Duodenal mucosa (tissue), 2 donors: Measurements from ENCODE around the gene TSFM.
A peak's percentile ranks its signal among the peaks of the same experiment; 100 is the strongest.

ENCODE experiments used
- H3K27ac ChIP-seq: one replicate; pipeline ENCODE4 v1.7.0; 2013; ENCODE audit warnings: low read depth, low read length
- H3K27me3 ChIP-seq, 2 donors: one replicate each; pipeline ENCODE4 v1.7.0; 2013; ENCODE audit warnings: low read length in 2 of 2, control low read depth in 1 of 2; ENCODE audit not compliant: insufficient read depth in 2 of 2, control insufficient read depth in 1 of 2
- H3K36me3 ChIP-seq, 2 donors: one replicate each; pipeline ENCODE4 v1.7.0; 2013; ENCODE audit warnings: low read length in 2 of 2, control low read depth in 1 of 2; ENCODE audit not compliant: insufficient read depth in 2 of 2, control insufficient read depth in 1 of 2
- H3K4me1 ChIP-seq, 2 donors: one replicate each; pipeline ENCODE4 v1.7.0; 2013; ENCODE audit warnings: low read length in 2 of 2, control low read depth in 1 of 2; ENCODE audit not compliant: insufficient read depth in 2 of 2, control insufficient read depth in 1 of 2
- H3K4me3 ChIP-seq, 2 donors: one replicate each; pipeline ENCODE4 v1.7.0; 2013; ENCODE audit warnings: low read length in 2 of 2, low read depth in 1 of 2
- H3K9ac ChIP-seq, 2 donors: one replicate each; pipeline ENCODE4 v1.7.0; 2013; ENCODE audit warnings: low read length in 2 of 2, low read depth in 1 of 2
- H3K9me3 ChIP-seq, 2 donors: one replicate each; pipeline ENCODE4 v1.7.0; 2013; ENCODE audit warnings: low read length in 2 of 2, control low read depth in 1 of 2; ENCODE audit not compliant: control insufficient read depth in 1 of 2

The TSFM gene

DNA sequence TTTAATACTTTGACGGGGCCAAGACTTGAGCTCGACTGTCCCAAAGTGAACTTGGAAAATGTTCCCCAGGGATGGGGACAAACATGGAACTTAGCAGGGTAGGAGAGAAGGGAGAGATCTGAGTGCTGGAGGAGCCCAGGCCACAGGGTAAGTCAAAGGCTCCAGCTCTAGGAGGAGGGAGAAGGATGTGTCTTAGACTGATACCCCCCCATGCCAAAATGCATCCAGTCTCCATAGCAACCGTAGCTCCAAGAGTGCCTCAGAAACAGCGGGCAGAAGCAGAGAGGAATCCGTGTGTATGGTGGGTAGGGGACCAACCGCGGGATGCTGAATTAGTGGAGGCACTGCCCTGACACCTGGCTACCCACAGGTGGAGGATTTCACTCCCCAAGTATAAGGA, 43.2 kb upstream of the TSFM start:
- H3K27ac ChIP-seq: no peak overlapping the region
- peaks cover 42 to 55% of the 10 kb centered on the region in 2 donors for H3K27me3 ChIP-seq
- no peak overlapping the region for H3K9ac ChIP-seq
- H3K4me3 ChIP-seq: no peak overlapping the region
- H3K36me3 ChIP-seq: no peaks in the 10 kb centered on the region
- peaks cover 5 to 29% of the 10 kb centered on the region in 2 donors for H3K4me1 ChIP-seq
- no peaks in the 10 kb centered on the region for H3K9me3 ChIP-seq

DNA sequence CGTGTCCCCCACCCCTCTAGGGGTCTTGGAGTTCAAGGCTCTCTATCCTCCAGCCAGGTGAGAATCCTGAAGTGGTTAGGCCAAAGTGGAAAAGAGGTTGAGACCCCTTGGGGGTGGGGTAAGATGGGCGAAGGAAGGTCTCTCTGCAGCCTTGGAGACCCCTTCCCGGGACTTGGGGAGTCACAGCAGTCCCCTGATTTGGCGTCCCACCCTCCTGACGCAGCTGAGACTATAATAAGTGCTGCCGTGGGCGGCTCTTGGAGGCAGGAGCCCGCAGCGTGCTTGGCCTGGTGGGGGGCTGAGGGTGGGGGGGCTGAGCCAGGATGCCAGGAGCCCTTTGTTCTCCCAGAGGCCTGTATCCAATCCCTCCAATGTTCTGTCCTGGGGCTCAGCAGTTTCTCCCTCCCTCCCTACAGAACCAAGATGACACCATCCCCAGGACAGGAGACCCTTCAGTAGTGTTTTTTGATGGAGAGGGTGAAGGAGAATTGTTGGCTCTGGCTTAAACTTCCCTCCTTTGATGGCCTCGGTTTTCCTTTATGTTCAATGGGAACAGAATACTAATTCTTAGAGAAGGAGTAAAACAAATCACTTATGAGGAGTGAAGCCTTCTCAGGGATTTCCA, 42.6 kb upstream of the TSFM start:
- H3K9ac ChIP-seq: no peak overlapping the region
- no peak overlapping the region for H3K4me3 ChIP-seq
- no peak overlapping the region for H3K27ac ChIP-seq
- peaks cover 5 to 29% of the 10 kb centered on the region in 2 donors for H3K4me1 ChIP-seq
- peaks cover 37 to 50% of the 10 kb centered on the region in 2 donors for H3K27me3 ChIP-seq
- H3K36me3 ChIP-seq: no peaks in the 10 kb centered on the region
- no peaks in the 10 kb centered on the region for H3K9me3 ChIP-seq

DNA sequence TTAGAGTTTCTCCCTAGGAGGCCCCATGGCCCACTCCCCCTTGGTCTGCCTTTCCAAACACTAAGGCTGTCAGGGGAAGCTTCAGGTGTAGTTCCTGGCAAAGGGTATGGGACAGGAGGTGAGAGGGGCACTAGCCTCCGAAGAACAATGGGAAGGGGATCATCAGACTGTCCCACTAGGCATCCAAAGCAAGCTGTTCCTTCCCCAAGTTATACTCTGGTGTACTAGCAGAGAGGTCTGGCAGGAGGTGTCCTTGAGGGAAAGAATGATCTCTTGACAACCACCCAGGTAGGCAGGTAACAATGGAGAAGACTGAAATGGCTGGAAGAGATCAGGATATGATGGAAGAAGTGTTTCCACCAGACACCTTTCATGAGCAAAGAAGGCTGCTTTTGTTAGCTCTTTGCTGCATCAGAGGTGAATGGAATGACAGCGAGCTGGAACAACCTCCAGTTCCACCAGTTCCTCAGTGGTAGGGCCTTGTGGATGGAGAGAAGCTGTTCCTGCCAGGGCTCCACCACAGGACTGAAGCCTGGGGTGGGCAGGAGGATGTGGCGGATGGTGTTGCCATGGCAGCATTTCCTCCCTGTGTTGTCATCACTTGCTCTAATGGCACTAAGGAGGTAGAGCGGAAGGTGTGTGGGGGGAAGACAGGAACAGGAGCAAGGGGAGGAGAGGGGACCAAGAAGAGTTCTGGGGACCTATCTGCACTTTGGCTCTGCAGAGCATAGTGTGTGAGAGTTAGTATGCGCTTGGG, 41.8 kb upstream of the TSFM start:
- no peaks in the 10 kb centered on the region for H3K36me3 ChIP-seq
- peak overlapping the region in 1 of 2 donors; percentile 51 for H3K9ac ChIP-seq

DNA sequence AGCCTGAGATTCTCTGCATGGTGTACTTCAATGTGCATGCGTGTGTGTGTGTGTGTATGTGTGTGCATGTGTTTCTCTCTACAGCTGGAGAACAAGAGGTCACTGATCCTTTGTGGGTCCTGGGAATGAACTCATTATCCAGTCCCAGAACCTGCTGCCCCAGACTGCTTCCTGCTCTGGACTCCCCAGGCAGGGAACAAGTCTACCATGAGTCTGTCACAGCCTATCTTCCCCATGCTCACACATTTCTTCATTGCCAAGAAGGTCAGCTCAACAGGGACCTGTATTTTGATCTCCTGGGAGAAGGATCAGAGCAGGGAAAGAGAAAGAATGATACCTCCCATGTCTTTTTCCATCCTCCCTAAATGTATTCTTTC, 41.2 kb upstream of the TSFM start:
- Histone ChIP-seq H3K4me3 (peak overlapping the region; percentile 51 to 73), H3K4me1 (peaks cover 10 to 36% of the 10 kb centered on the region in 2 donors), H3K9ac (peak overlapping the region in 1 of 2 donors; percentile 57), H3K36me3 (peaks cover 0 to 2% of the 10 kb centered on the region in 2 donors), H3K27ac (no peak overlapping the region), H3K27me3 (peaks cover 25 to 40% of the 10 kb centered on the region in 2 donors), H3K9me3 (no peaks in the 10 kb centered on the region)

More for the DNA sequence above, 41.8 kb upstream of the TSFM start:
- Histone ChIP-seq H3K4me3 (peak overlapping the region; percentile 51 to 73), H3K4me1 (peaks cover 10 to 35% of the 10 kb centered on the region in 2 donors), H3K9me3 (no peaks in the 10 kb centered on the region), H3K27ac (no peak overlapping the region), H3K27me3 (peaks cover 29 to 46% of the 10 kb centered on the region in 2 donors)

DNA sequence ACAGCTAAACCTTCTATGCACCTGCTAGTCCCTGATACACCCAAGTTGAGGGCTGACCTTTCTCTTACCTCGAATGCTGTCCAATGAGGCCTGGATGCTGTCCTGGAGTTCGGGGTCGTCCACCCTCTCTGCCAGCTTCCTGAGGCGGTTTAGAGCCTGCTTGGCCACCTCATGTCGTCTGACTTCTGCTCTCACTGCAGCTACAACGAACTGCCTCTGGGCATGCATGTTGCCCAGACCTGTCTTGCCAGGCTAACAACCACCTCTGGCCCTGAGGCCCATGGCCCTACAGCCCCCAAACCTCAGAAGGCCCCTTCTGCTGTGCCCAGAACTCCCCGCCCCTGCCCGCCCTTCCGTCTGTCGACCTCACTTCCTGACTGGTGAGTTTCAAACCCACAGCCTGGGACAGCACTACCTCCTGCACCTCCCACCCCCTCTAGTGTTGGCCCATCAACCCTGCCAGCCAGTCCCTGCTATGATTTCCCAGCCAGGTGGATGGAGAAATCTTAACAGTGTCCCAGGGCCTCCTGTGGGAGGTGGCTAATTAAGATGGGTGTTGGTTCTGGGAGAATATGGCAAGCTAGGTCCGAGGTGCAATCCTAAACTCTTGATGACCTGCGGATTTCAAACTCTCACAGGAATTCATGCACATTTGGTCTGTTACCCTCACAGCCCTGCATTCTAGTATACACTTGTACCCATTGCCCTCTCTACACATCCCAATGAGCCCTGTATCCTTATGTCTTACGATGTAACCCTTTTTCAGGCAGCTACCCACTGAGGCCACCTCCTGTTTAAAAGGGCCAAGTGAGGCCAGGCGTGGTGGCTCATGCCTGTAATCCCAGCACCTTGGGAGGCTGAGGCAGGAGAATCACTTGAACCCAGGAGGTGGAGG, 40.5 kb upstream of the TSFM start:
- Histone ChIP-seq H3K4me1 (peaks cover 10 to 36% of the 10 kb centered on the region in 2 donors), H3K36me3 (peaks cover 0 to 8% of the 10 kb centered on the region in 2 donors), H3K27me3 (peaks cover 18 to 33% of the 10 kb centered on the region in 2 donors), H3K9me3 (no peaks in the 10 kb centered on the region), H3K4me3 (peak overlapping the region; percentile 51 to 73), H3K9ac (peak overlapping the region in 1 of 2 donors; percentile 57), H3K27ac (no peak overlapping the region)

DNA sequence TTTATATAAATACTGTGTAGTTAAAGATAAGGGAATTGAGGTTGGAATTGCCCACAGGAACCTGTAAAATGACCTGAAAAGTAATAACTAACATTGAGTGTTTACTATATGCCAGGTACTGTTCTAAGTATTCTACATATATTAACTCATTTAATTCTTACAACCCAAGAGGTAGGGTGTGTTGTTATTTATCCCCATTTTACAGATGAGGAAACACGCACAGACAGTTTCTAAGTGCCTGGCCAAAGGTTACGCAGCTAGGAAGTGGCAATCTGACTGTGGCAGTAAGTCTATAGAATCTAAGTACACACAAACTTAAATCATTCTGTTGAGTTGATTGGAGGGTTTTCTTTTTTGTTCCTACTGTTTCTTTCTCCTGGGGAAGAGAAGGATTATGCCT, 38.8 kb upstream of the TSFM start:
- Histone ChIP-seq H3K36me3 (peaks cover 0 to 23% of the 10 kb centered on the region in 2 donors), H3K27me3 (peaks cover 15 to 27% of the 10 kb centered on the region in 2 donors), H3K4me1 (peaks cover 10 to 36% of the 10 kb centered on the region in 2 donors), H3K9me3 (no peaks in the 10 kb centered on the region), H3K4me3 (no peak overlapping the region), H3K9ac (no peak overlapping the region), H3K27ac (no peak overlapping the region)

DNA sequence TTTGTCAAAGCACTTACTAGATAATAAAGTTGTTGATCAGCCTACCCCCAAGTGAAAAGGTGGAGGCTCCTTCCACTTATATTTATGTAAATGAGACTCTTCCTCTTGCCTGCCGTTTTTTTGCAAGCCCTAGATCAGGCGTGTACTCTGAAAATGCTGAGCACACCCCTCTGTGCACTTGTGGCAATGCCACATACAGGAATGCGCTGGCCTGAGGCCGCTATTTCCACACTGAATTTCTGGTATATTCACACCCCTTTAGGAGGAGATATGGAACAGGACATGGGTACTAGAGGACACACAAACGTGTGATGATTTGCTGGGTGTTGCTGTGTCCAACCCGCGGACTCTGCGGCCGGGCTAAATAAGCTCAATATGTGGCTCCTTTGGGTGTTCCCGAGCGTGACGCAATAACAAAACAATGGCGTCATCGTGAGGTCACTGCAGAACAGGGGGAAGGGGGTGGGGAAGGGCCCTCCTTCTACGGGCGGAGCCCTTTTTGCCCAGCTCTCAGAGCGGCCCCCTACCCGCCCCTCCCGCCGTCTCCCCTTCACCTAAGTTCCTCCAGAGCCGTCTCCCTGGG, 38.3 kb upstream of the TSFM start:
- Histone ChIP-seq H3K27ac (peak overlapping the region; percentile 89), H3K9ac (peak overlapping the region; percentile 92 to 99)

DNA sequence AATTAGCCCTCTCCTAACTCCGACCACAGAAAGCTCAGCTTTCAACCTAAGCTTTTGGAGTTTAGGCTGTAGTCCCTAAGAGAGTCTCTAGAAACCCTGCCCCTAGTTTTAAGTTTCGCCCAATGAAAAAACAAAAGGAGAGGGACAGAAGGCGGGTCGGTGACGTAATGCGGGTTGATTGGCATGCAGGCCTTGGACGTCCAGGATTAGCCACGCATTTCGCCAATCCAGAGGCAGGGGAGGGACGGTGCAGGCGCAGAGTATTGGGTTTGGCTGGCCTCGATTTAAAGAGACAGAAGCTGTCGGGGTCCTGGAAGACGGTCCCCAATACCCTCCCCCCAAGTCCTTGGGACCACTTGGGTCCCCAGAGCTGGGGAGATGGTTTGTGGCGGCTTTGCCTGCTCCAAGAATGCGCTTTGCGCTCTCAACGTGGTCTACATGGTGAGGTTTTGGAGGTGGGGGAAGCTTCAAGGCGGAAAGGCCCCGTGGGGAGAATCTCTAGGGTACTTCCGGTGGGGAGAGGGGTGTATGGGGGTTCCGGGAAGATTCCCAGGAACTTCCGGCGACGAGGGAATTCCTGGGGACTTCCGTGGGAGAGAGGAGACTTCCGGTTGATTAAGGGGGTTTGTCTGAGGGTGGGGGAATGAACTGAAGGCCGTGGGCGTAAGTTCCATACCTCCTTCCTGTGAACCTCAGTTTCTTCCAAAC, 37.7 kb upstream of the TSFM start, which contains the start of gene TSPAN31:
TSS of gene TSPAN31 (plus strand) at position 263 of the 708 bp plus-strand sequence. CDS start at position 379, 116 bp downstream.
- H3K27me3 ChIP-seq: peaks cover 7 to 17% of the 10 kb centered on the region in 2 donors
- H3K4me1 ChIP-seq: peaks cover 10 to 28% of the 10 kb centered on the region in 2 donors
- H3K9ac ChIP-seq: peak within 1 kb of the TSS; percentile 92 to 99
- H3K36me3 ChIP-seq: peaks cover 0 to 33% of the 10 kb centered on the region in 2 donors
- peak within 1 kb of the TSS; percentile 96 to 98 for H3K4me3 ChIP-seq
- peak within 1 kb of the TSS; percentile 89 for H3K27ac ChIP-seq
- H3K9me3 ChIP-seq: no peaks in the 10 kb centered on the region

More for the DNA sequence above, 38.3 kb upstream of the TSFM start:
- Histone ChIP-seq H3K36me3 (peaks cover 0 to 28% of the 10 kb centered on the region in 2 donors), H3K4me3 (peak overlapping the region; percentile 96 to 98), H3K4me1 (peaks cover 10 to 32% of the 10 kb centered on the region in 2 donors), H3K9me3 (no peaks in the 10 kb centered on the region), H3K27me3 (peaks cover 10 to 23% of the 10 kb centered on the region in 2 donors)

DNA sequence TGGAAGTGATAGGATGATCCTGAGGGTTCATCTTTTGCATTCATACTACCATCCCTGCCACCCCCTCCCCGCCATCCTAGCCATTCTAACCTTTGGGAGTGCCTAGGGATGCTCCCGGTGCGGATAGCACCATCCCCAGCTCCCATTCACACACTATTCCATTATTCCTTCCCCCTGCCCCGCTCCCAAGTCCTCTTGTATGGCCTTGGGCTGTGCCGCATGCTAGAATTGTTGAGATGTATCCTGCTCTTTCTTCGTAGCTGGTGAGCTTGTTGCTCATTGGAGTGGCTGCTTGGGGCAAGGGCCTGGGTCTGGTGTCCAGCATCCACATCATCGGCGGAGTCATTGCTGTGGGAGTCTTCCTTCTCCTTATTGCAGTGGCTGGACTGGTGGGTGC, 37.1 kb upstream of the TSFM start:
- peak overlapping the region; percentile 92 to 99 for H3K9ac ChIP-seq
- H3K9me3 ChIP-seq: no peaks in the 10 kb centered on the region
- H3K27ac ChIP-seq: peak overlapping the region; percentile 89
- peak overlapping the region; percentile 96 to 98 for H3K4me3 ChIP-seq
- peaks cover 7 to 13% of the 10 kb centered on the region in 2 donors for H3K27me3 ChIP-seq
- peaks cover 0 to 37% of the 10 kb centered on the region in 2 donors for H3K36me3 ChIP-seq
- peaks cover 10 to 25% of the 10 kb centered on the region in 2 donors for H3K4me1 ChIP-seq
